ENCODE measurements around the gene TNNI2. TPM values are rescaled to one million over a fixed set of nuclear protein-coding genes. Genes with fewer than 3 reads are reported as not detected.

TNNI2 gene
- total RNA-seq, 1 experiment from 2014 or later: not detected

GRCh38 chr11:1810761-1811160 is 28.0 kb upstream of the TNNI2 start:
- Mint-ChIP-seq H3K36me3 (ENCODE audit: insufficient read depth in 1 of 3, low read depth in 3 of 3) (no peaks in the 10 kb centered on the region; a peak in 1 of 7 replicates), H3K9me3 (peaks cover 5 to 8% of the 10 kb centered on the region in 2 experiments; a peak in 4 of 5 replicates), H3K27me3 (ENCODE audit: low read depth) (peaks cover 46% of the 10 kb centered on the region), H3K4me1 (no peaks in the 10 kb centered on the region), H3K27ac (no peak overlapping the region), H3K4me3 (no peak overlapping the region)
- TF ChIP-seq, protein P1, sequence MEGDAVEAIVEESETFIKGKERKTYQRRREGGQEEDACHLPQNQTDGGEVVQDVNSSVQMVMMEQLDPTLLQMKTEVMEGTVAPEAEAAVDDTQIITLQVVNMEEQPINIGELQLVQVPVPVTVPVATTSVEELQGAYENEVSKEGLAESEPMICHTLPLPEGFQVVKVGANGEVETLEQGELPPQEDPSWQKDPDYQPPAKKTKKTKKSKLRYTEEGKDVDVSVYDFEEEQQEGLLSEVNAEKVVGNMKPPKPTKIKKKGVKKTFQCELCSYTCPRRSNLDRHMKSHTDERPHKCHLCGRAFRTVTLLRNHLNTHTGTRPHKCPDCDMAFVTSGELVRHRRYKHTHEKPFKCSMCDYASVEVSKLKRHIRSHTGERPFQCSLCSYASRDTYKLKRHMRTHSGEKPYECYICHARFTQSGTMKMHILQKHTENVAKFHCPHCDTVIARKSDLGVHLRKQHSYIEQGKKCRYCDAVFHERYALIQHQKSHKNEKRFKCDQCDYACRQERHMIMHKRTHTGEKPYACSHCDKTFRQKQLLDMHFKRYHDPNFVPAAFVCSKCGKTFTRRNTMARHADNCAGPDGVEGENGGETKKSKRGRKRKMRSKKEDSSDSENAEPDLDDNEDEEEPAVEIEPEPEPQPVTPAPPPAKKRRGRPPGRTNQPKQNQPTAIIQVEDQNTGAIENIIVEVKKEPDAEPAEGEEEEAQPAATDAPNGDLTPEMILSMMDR (conservative IDR thresholded peaks at IDR 0.05): no peak
- Histone ChIP-seq H3K27ac (ENCODE audit: insufficient read length, low read depth, low read length) (no peak overlapping the region), H2BK12ac (ENCODE audit: insufficient read length, low read depth, low read length) (no peak overlapping the region), H4K20me1 (ENCODE audit: control insufficient read depth, insufficient read depth, insufficient read length) (no peaks in the 10 kb centered on the region), H4K8ac (replicated peaks; ENCODE audit: insufficient read length, low read depth, low read length) (no peak overlapping the region), H3K4me2 (ENCODE audit: insufficient read depth, insufficient read length, low read length) (no peak overlapping the region), H3K56ac (ENCODE audit: insufficient read length, low read depth, low read length) (no peak overlapping the region), H3K79me1 (ENCODE audit: insufficient read depth, low read depth, low read length, poor library complexity, severe bottlenecking) (no peaks in the 10 kb centered on the region), H3K23me2 (ENCODE audit: insufficient read length, low read depth, low read length, poor library complexity, severe bottlenecking) (no peaks in the 10 kb centered on the region), H4K5ac (ENCODE audit: insufficient read length, low read depth, low read length) (no peak overlapping the region), H2BK5ac (ENCODE audit: insufficient read length, low read length) (no peak overlapping the region), H2BK20ac (ENCODE audit: low read depth, low read length, poor library complexity, severe bottlenecking) (no peak overlapping the region), H3K4ac (ENCODE audit: low read depth, low read length) (no peak overlapping the region), H3K18ac (ENCODE audit: insufficient read length, low read depth, low read length) (no peak overlapping the region), H3K23ac (ENCODE audit: insufficient read length, low read depth, low read length) (no peak overlapping the region), H2BK120ac (ENCODE audit: low read depth, low read length, poor library complexity, severe bottlenecking) (no peak overlapping the region), H3K14ac (ENCODE audit: insufficient read depth, low read length) (no peak overlapping the region), H3K79me2 (ENCODE audit: insufficient read depth, low read length) (no peaks in the 10 kb centered on the region), H3T11ph (ENCODE audit: low read length) (no peak overlapping the region), H3K9me3 (ENCODE audit: control insufficient read depth, low read depth, low read length) (no peaks in the 10 kb centered on the region), H3K4me1 (ENCODE audit: insufficient read depth, low read length) (no peaks in the 10 kb centered on the region), H4K91ac (ENCODE audit: insufficient read length, low read depth, low read length) (no peak overlapping the region), H2AK5ac (ENCODE audit: insufficient read length, low read length) (no peak overlapping the region), H2AFZ (ENCODE audit: low read length) (no peak overlapping the region), H2BK15ac (ENCODE audit: low read depth, low read length) (no peak overlapping the region), H3K27me3 (ENCODE audit: insufficient read depth, low read length) (no peaks in the 10 kb centered on the region), H3K9ac (ENCODE audit: extremely low read depth, insufficient read length, low read length) (no peak overlapping the region)
- no peak for DNase-seq
- no CpG with 5 or more reads among the region's 10 CpGs for WGBS (ENCODE audit: extremely low coverage, insufficient read length, low lambda C conversion rate)

Measured in H9 (cell line).